Karpas-422 (cell line): Measurements from ENCODE around the gene RTTN. TPM values are rescaled to one million over a fixed set of nuclear protein-coding genes. Genes with fewer than 3 reads are reported as not detected.

Experiments used
- DNase-seq: peaks from one replicate; pipeline ENCODE4 v3.0.0-alpha.2; 2015
- H2AFZ ChIP-seq: fragments of 200-600 bp; sonication (generic); 2 replicates; pipeline ENCODE4 v1.6.1; 2014; ENCODE audit warnings: antibody characterized with exemption, low read length, mixed read lengths
- H3K27ac ChIP-seq: fragments of 200-600 bp; sonication (generic); 2 replicates; pipeline ENCODE4 v1.5.1; 2014; ENCODE audit warnings: mild to moderate bottlenecking, low read length, moderate library complexity
- H3K27me3 ChIP-seq: fragments of 200-600 bp; sonication (generic); 2 replicates; pipeline ENCODE4 v1.6.1; 2014; ENCODE audit warnings: low read length, mixed read lengths
- H3K36me3 ChIP-seq: fragments of 200-600 bp; sonication (generic); 2 replicates; pipeline ENCODE4 v1.6.1; 2014; ENCODE audit warnings: low read length, mixed read lengths; ENCODE audit not compliant: insufficient read depth
- H3K4me1 ChIP-seq: fragments of 200-600 bp; sonication (generic); 2 replicates; pipeline ENCODE4 v1.6.1; 2014; ENCODE audit warnings: mild to moderate bottlenecking, low read length, mixed read lengths
- H3K4me2 ChIP-seq: fragments of 200-600 bp; sonication (generic); 2 replicates; pipeline ENCODE4 v1.6.1; 2014; ENCODE audit warnings: low read length, low read depth, mild to moderate bottlenecking; ENCODE audit not compliant: poor library complexity, severe bottlenecking
- H3K4me3 ChIP-seq: fragments of 200-600 bp; sonication (generic); 2 replicates; pipeline ENCODE4 v1.5.1; 2014; ENCODE audit warnings: mild to moderate bottlenecking, antibody characterized with exemption, low read length, mixed read lengths
- H3K79me2 ChIP-seq: fragments of 200-600 bp; sonication (generic); 2 replicates; pipeline ENCODE4 v1.6.1; 2014; ENCODE audit warnings: mild to moderate bottlenecking, low read length, mixed read lengths
- H3K9ac ChIP-seq: fragments of 200-600 bp; sonication (generic); 2 replicates; pipeline ENCODE4 v1.6.0; 2014; ENCODE audit warnings: low read length
- H3K9me2 ChIP-seq: fragments of 200-600 bp; sonication (generic), shearing (Covaris generic); replicated peaks from 2 replicates; pipeline ENCODE4 v1.6.0; 2014; ENCODE audit warnings: mild to moderate bottlenecking, low read length, moderate library complexity; ENCODE audit not compliant: insufficient read depth
- H3K9me3 ChIP-seq: fragments of 300-700, 200-600 bp; sonication (generic); 2 replicates; pipeline ENCODE4 v1.6.1; 2014; ENCODE audit warnings: low read length, mixed read lengths
- H4K20me1 ChIP-seq: fragments of 200-600 bp; sonication (generic); 2 replicates; pipeline ENCODE4 v1.6.1; 2014; ENCODE audit warnings: mild to moderate bottlenecking, antibody characterized with exemption, low read length, low read depth; ENCODE audit not compliant: insufficient read depth
- total RNA-seq: library from RNA; depleted of rRNA; stranded (reverse); fragments of >200 nt; shearing (Covaris generic); gene quantifications from 2 replicates; pipeline ENCODE4 v1.2.3, GENCODE V29; 2014; ENCODE audit warnings: low replicate concordance; rRNA removed

RTTN gene
- total RNA-seq, 1 experiment from 2014 or later, result 57.4 TPM

- no peak for DNase-seq
- Histone ChIP-seq H3K9me2 (no peaks in the 10 kb centered on the region), H3K27ac (no peak overlapping the region), H3K9me3 (no peaks in the 10 kb centered on the region), H4K20me1 (no peaks in the 10 kb centered on the region), H3K27me3 (no peaks in the 10 kb centered on the region), H3K4me2 (peak overlapping the region; percentile 80), H3K4me3 (peak overlapping the region; percentile 56; the same call in 1 of the 2 replicates), H2AFZ (no peak overlapping the region), H3K9ac (peak overlapping the region; percentile 63; the same call in 1 of the 2 replicates), H3K36me3 (no peaks in the 10 kb centered on the region; the same call in 1 of the 2 replicates), H3K79me2 (no peaks in the 10 kb centered on the region), H3K4me1 (peaks cover 21% of the 10 kb centered on the region)
Measured at GRCh38 chr18:69958422-69958821, 247.1 kb downstream of the RTTN start.

- no peak overlapping the region for H3K9ac ChIP-seq
- no peaks in the 10 kb centered on the region for H4K20me1 ChIP-seq
- no peak overlapping the region for H3K4me3 ChIP-seq
- no peak overlapping the region for H2AFZ ChIP-seq
- no peaks in the 10 kb centered on the region for H3K27me3 ChIP-seq
- DNase-seq, result no peak
- no peaks in the 10 kb centered on the region for H3K9me3 ChIP-seq
- no peak overlapping the region for H3K4me2 ChIP-seq
- H3K36me3 ChIP-seq, result no peaks in the 10 kb centered on the region; the same call in 1 of the 2 replicates
- H3K4me1 ChIP-seq, result peaks cover 21% of the 10 kb centered on the region
- H3K79me2 ChIP-seq, result no peaks in the 10 kb centered on the region
- no peaks in the 10 kb centered on the region for H3K9me2 ChIP-seq
- H3K27ac ChIP-seq, result no peak overlapping the region
Measured at GRCh38 chr18:69957747-69958146, 247.7 kb downstream of the RTTN start.

- Histone ChIP-seq H3K4me3 (no peak overlapping the region), H3K27ac (no peak overlapping the region), H3K4me2 (no peak overlapping the region), H2AFZ (no peak overlapping the region), H3K9ac (no peak overlapping the region), H3K36me3 (no peaks in the 10 kb centered on the region; the same call in 1 of the 2 replicates), H3K9me3 (no peaks in the 10 kb centered on the region), H3K27me3 (no peaks in the 10 kb centered on the region), H3K9me2 (no peaks in the 10 kb centered on the region), H4K20me1 (no peaks in the 10 kb centered on the region), H3K4me1 (peaks cover 21% of the 10 kb centered on the region), H3K79me2 (no peaks in the 10 kb centered on the region)
- no peak for DNase-seq
Measured at GRCh38 chr18:69956665-69957620, 248.5 kb downstream of the RTTN start.

- H3K9me2 ChIP-seq, result no peaks in the 10 kb centered on the region
- H3K27me3 ChIP-seq, result no peaks in the 10 kb centered on the region
- no peak for DNase-seq
- H3K9ac ChIP-seq, result no peak overlapping the region
- no peaks in the 10 kb centered on the region for H3K9me3 ChIP-seq
- H3K36me3 ChIP-seq, result no peaks in the 10 kb centered on the region
- H4K20me1 ChIP-seq, result no peaks in the 10 kb centered on the region
- H3K4me2 ChIP-seq, result no peak overlapping the region
- peaks cover 21% of the 10 kb centered on the region for H3K4me1 ChIP-seq
- no peak overlapping the region for H3K27ac ChIP-seq
- H3K4me3 ChIP-seq, result no peak overlapping the region
- H3K79me2 ChIP-seq, result no peaks in the 10 kb centered on the region
- no peak overlapping the region for H2AFZ ChIP-seq
Measured at GRCh38 chr18:69956057-69956456, 249.4 kb downstream of the RTTN start.

- Histone ChIP-seq H3K27me3 (no peaks in the 10 kb centered on the region), H3K9ac (no peak overlapping the region), H3K4me2 (no peak overlapping the region), H3K4me3 (no peak overlapping the region), H3K9me3 (no peaks in the 10 kb centered on the region), H3K27ac (no peak overlapping the region), H3K9me2 (no peaks in the 10 kb centered on the region), H3K79me2 (no peaks in the 10 kb centered on the region), H4K20me1 (no peaks in the 10 kb centered on the region), H3K4me1 (peaks cover 21% of the 10 kb centered on the region), H2AFZ (no peak overlapping the region), H3K36me3 (no peaks in the 10 kb centered on the region)
- DNase-seq, result no peak
Measured at GRCh38 chr18:69954719-69955480, 250.6 kb downstream of the RTTN start.

- H3K27ac ChIP-seq, result no peak overlapping the region
- H3K9me2 ChIP-seq, result no peaks in the 10 kb centered on the region
- no peak overlapping the region for H2AFZ ChIP-seq
- H3K4me3 ChIP-seq, result no peak overlapping the region
- H3K9me3 ChIP-seq, result no peaks in the 10 kb centered on the region
- no peaks in the 10 kb centered on the region for H3K36me3 ChIP-seq
- no peaks in the 10 kb centered on the region for H4K20me1 ChIP-seq
- no peak overlapping the region for H3K4me2 ChIP-seq
- H3K79me2 ChIP-seq, result no peaks in the 10 kb centered on the region
- DNase-seq, result no peak
- peaks cover 16% of the 10 kb centered on the region for H3K4me1 ChIP-seq
- no peaks in the 10 kb centered on the region for H3K27me3 ChIP-seq
- no peak overlapping the region for H3K9ac ChIP-seq
Measured at GRCh38 chr18:69953191-69953590, 252.3 kb downstream of the RTTN start.

Other genes with a start within 250 kb of the RTTN start
- gene SOCS6, start 83.4 kb upstream of the RTTN start, total RNA-seq, result not detected in 2 replicates